NCI-H2196 (cell line): Measurements from ENCODE around the gene CCDC157.
A peak's percentile ranks its signal among the peaks of the same experiment; 100 is the strongest.

Experiments used
- DNase-seq: peaks from one replicate; lab custom pipeline; 2025; ENCODE audit not compliant: unreplicated experiment; lab: John Stamatoyannopoulos, UW

Gene CCDC157

DNA sequence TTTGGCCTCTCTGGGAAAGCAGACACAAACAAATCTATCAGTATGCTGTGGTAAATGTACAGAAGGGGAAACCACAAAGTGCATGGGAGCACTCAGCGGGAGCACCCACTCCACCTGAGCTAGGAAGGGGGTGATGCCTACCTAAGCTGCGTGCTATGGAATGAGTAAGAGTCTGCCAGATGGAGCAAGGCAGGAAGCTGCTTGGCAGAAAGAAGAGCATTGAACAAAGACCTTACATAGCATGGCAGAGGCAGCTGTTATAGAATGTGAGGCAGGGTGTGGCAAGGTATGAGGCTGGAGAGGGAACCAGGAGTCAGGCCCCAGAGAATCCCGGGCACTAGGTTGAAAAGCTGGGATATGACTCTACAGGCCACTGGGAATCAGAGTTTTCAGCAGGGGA lies 55.0 kb downstream of the CCDC157 start:
- DNase-seq = no peak

GRCh38 chr22:30413001-30413400 lies 56.2 kb downstream of the CCDC157 start:
- DNase-seq = no peak

GRCh38 chr22:30413745-30414524 lies 57.1 kb downstream of the CCDC157 start:
- no peak for DNase-seq

DNA sequence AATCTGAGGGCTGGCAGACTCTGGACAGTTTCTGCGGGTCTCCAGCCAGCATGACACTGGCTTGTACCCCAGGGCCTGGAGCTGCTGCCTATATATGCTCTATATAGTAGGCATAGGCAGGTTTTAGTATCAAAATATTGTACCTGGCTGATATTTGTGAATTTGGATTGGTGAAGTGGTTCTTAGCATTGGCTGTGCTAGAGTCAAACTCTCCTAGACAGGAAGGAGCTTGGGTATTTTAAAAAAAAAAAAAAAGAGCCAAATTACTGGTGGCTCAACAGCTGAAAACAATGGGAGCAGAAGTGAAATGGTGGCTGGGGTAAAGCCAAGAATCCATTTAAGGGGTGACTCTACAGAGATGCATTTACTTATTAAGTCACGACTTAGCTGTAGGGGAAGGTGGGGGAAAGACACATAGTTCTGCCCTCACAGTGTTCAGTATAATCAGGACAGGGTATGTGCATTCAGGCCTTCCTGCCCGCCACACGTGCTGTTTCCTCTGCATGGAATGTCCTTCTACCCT lies 57.8 kb downstream of the CCDC157 start:
- DNase-seq = no peak

GRCh38 chr22:30416403-30416802 lies 59.6 kb downstream of the CCDC157 start:
- DNase-seq = no peak

- no peak for DNase-seq
Observed at GRCh38 chr22:30416837-30417236, 60.0 kb downstream of the CCDC157 start.

DNA sequence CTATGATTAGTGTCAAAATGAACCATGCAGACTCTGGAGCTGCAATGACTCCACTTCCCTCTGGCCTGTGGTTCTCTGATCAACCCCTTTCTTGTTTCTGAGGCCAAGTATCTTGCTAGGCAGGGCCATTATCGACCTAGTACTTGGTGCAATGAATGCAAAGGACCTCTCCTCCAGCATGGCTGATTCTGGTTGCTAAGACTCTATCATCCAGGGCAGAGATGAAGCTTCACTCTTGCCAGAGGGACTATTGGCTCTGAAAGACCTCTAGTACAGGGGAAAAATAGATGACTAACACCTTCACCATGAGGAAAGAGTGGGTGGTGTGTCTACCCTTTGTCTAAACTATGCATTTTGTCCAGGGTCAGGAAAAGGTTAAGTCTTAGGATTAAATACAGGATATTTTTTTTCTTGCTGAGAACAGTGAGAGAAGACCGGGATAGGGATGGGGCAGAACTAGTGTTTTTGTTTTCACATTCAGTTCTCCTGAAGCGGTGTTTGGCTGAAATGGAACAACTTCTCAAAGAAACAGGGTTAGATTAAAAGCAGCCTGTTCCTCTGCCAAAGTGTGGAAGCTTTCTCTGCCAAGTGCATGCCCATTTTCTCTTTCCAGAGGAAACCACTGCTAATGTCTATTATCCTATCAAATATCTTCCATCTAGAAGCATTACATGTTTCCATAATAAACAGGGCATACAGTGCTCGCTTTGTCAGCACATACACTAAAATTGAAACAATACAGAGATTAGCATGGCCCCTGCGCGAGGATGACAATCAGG lies 63.7 kb downstream of the CCDC157 start:
- no peak for DNase-seq

DNA sequence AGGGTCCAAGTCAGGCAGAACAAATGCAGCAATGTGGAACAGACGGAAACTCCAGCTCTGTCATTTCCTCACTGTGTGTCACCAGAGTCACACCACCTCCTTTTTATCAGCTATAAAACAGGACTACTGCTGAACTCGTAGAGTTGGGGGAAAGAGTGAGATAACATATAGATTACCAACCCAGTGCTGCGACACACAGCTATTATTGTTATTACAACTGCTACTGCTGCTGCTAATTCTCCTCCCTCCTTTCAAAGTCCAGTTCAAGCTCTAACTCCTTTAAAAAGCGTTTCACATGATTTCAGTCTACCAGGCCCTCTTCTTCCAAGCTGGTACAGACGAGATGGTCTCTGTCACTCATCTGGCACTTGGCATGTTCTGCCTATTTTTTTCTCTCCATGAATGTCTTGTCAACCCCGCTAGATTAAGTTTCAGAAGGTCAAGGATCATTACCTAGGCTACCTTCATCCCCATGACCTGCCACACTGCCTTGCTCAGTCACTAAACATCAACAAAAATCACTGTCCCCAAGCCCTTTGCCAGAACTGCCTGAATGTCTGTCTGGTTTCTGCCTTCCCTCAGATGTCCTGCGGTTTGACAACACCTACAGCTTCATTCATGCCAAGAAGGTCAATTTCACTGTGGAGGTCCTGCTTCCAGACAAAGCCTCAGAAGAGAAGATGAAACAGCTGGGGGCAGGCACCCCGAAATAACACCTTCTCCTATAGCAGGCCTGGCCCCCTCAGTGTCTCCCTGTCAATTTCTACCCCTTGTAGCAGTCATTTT lies 65.1 kb downstream of the CCDC157 start:
- DNase-seq = no peak

DNA sequence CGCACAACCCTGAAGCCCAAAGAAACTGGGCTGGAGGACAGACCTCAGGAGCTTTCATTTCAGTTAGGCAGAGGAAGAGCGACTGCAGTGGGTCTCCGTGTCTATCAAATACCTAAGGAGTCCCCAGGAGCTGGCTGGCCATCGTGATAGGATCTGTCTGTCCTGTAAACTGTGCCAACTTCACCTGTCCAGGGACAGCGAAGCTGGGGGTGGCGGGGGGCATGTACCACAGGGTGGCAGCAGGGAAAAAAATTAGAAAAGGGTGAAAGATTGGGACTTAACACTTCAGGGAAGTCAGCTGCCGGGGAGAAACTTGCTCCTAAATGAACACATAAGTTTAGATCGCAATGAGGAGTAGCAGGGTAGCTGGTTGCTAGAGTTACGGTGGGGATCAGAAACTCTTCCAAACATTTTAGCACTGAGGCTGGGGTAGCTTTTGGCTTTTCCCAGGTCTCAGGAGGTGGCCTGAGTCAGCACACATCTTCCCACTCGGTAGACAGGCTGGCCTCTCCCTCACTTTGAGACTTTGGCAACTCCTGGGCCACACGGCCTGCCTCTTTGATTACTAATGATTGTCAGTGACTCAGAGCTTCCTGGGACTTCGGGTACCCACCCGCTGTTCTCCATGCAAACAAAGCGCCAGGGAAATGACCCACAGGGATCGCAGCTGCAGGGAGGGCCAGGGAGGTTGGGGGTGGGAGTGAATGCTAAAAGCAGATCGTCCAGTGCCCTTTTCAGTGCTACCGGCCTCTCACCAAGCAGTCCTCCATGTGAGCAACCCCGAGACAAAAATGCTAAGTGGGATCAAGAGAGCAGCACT lies 65.9 kb downstream of the CCDC157 start:
- DNase-seq = no peak

- DNase-seq = no peak
Observed at GRCh38 chr22:30423301-30423958, 66.6 kb downstream of the CCDC157 start.

DNA sequence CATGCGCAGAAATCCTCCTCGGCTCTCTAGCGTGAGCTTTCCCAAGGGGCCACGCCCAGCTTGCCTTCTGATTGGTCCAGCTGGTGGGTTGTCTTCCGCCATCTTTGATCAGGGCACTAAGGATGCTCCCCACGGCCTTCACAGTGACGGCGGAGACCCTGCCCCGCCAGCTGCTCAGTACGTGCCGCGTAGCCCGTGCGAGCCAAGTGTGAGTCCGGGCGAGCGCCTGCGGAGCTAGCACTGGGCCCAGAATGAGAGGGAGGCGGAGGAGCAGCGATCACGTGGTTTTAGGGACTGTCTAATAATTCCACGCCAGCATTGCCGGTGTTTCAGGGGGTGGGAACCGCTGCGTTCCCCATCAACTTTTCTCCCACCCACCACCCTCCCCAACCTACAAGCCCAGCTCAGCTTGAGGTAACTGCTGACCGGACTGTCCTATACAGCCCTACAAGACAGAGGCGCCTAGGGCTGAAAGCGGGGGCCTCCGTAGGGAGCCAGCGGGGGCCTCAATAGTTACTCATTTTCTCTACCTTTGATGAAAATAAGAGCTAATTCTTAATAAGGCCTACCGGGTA lies 67.2 kb downstream of the CCDC157 start:
- peak; percentile 94 for DNase-seq

DNA sequence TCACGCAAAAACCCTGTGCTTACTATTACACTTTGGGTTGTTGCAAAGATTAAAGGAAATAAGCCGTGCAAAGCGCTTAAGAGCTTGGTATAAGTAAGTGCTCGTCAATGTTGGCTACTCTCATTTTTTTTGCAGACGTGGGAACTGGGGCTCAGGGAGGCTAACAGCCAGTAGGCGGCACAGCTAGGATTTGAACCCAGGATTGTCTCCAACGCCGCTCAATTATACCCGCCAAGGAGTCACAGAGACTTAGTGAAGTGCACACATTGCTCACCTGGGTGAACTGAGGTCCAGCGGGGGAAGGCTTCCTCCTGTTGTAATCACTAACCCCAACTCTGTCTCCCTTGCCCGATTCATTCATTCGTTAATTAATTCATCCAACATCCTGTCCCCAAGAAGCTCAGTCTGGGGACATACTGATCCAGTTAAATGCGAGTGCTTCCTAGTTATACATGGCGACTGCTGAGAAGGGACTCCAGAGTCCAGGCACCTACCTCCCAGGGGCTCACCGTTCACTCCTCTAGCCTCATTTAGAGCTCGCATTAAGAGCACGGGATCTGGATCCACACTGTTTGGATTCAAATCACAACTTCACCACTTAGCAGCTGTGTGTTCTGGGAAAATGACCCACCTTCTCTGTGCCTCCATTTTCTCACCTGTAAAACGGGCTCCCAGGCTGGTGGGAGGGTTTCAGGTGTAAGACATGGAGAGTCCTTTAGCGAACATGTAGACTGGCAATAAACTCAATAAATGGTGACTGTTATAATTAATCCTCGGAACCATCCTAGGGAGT lies 67.9 kb downstream of the CCDC157 start:
- DNase-seq = no peak

DNA sequence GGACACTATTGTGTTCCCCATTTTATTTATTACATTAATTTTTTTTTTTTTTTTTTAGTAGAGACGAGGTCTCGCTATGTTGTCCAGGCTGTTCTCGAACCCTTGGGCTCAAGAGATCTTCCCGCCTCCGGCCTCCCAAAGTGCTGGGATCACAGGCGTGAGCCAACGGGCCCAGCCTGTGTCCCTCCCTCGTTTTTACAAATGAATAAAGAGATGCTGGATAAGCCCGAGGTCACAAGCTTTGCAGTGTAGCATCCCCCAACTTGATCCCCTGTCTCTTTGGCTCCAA lies 68.5 kb downstream of the CCDC157 start:
- DNase-seq = no peak

DNA sequence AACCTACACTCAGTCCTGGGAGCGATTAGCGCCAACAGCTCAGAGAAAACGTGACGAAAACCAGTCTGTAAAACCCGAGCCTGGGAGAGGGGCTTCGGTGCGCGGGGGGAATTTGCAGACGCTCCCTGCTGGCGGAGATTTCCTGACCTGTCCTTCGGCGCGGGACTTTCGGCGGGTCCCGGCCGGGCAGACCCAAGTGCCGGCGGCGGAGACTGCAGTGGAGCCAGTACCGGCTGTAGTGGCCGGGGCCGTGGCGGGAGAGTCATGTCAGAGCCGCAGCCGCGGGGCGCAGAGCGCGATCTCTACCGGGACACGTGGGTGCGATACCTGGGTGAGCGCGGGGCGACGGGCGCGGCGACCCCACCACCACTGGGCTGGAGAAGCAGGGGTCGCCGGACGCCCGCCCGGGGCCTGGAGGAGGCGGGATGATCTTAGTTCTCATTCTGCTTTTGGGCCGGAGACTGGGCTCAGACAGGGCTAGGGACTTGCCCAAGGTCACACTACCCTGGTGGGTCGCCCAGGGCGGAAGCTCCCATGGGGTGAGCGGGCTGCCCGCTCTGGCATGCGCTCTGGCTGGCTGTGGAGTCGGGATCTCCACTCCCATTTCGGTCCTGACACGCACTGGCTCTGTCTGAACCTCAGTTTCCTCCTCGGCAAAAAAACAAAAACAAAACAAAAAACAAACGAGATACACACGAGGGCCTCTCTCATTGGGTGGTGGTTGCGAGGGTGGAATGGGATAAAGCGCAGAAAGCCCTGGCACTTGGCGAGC lies 69.0 kb downstream of the CCDC157 start, which contains the start of gene MTFP1:
Gene MTFP1, plus strand, starts transcription at position 153 of the 772 bp plus-strand sequence. Its CDS starts 112 bp downstream, at position 265.
- peak; percentile 25 for DNase-seq
